Activated CD8-positive, alpha-beta memory T cell treated with anti-CD3 and anti-CD28 coated beads for 4 hours (primary cell): ENCODE results near the gene TBX10.
"Not testable (repeated sequence)": the region's sequence is repeated elsewhere in the genome, so short reads cannot be mapped to it uniquely, and the experiment has no call there.

Experiments
- DNase-seq, 2 donors: peaks; one replicate each; pipeline ENCODE4 v3.0.0-alpha.2; 2020; ENCODE audit warnings: low read depth in 2 of 2

TBX10 gene

DNA sequence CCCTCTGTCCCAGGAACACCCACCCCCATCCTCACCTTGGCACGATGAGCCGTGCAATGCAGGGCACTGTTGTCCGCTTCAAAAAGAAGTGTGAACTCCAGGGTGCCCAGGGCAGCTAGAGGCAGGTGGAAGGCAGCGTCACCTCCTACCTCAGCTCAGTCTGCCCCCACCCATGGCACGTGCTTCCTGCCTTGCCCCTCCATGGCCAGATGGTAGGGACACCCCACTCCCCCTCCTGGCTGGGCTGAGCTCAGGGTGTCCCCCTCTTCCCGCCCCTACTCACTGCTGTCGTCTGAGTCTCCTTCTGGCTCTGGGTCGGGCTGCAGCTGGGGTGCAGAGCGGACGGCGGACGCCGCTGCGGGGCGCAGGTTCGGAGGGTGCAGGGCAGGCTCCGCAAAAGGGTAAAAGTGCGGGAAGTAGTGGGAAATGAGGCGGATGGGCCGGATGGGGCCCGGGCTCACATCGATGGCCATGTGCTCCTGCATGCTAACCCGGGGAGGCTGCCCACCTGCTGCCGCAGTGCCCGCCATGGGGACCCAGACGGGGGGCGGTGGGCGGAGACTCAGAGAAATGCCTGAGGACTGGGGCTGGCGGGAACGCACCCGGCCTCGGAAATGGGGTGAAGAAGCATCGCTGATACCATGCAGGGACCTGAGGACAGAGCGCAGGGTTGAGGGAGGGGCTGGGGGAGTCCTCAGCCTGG is 23.7 kb downstream of the TBX10 start:
- no peak for DNase-seq

DNA sequence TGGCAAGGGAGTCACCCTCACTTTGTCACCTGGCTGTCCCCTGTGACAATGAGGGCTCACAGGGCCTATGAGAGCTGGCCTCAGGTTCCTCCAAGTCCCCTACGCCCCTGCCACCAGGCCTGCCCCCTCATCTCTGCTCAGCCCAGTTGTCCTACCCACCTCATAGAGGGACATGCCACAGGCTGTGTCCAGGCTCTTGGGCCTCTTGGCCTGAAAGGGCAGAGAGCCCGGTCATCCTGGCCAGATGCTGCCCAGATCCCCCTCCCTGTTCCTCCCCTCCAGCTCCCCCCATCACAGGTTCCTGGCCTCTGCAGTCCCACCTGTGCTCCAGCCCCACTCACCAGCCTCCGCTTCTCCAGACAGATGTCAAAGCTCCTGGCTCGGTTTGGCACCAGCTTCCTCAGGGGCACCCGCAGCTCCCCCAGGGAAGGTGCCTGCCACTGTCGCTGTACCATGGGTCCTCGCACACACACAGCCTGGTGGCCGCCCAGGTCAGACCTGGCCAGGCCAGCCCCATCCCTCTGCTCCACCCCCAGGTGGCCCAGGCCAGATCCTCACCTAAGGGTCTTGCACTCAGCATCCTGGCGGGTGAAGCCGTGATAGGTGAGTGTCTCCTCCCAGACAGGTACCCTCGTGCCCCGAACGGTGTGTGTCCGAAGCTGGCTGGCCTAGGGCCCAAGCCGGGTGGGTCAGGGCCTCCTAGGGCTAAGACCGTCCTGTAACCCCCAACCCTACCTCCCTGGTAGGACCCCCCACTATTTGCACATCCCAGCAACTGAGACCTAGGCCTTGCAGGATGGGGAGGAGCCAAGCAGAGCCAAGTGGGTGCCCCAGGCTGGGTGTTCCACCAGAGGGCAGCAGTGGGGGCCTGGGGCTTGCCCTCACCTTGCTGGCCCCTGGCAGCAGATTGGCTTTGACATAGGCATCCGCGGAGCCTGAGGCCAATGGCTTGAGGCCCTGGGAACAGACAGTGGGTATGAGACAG is 24.5 kb downstream of the TBX10 start:
- DNase-seq = no peak

DNA sequence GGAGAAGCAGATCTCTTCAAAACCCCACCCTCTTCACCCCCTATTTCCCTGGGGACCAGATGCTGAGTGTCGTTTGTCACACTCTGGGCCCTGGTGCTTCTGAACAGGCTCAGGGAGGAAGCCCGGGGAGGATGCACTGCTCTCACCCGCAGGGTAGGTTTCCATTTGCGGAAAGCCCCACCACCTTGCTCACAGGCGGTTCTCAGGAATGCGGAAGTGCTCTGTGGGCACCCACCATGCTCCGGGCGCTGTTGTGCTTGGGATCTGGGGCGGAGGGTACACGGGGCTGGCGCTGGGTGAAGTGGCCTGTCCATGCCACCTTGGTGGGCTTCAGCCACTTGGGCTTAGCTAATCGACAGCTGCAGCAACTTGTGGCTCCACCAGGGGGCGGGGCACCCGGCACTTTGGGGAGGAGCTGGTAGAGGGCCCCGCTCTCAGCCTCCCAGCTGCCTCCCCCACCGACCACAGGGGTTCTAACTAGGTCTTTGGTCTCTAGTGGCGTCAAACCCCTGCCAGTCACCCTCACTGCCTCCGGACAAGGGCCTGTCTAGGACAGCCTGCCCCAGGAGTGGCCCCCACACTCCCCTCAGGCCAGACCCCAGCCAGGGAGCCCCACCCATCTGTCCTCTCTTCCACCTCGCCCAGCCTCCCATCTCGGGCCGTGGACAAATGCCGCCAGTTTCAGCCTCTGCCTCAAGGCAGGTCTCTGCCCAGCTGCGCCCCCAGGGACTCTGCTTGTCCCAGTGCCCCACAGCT is 25.4 kb downstream of the TBX10 start:
- DNase-seq = peak; percentile 71 to 76

DNA sequence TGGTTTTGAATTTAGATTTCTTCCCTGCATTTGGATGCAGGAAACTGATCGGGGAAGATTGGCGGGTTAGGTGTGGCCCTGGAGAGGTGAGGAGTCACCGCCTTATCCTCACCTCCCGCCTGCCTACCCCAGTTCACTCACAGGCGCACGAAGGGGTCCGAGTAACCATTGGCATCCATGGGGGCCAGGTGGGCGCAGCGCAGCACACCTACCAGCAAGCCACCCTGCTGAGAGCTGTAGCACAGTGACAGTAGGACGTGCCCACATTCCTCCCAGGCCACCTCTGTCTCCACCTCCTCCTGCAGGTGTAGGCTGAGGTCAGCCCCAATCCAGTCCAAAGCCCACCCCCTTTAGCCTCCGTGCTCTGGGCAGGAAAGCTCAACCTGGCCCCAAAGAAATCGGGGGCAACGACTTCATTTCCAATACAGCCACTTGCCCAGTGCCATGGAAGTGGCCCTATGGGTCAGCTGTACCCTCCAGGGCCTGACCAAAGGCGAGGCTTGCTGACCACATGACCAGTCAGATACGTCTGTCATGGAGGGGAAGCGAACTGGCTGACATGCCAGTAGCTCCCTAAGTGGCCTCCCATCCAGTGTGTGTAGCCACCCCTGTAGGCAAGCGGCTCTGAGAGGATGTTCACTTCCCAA is 26.1 kb downstream of the TBX10 start:
- no peak for DNase-seq

DNA sequence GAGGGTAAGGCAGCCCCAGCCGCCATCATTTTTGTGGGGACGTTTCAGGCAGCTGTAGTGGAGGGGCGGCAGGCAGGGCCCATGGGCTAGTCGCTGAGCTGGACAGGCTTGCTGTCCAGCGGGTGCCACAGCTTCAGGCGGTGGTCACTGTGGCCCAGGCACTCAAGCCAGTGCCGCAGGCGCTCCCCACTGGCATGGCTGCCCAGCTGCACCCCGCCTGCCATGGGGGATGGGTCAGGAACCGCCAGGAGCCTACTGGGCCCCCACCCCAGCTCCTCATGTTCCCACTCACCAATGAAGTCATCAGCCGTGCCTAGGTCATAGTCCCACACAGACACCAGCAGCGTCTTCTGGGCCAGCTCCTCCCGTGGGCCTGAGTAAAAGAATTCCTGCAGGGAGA is 26.8 kb downstream of the TBX10 start:
- DNase-seq = no peak

DNA sequence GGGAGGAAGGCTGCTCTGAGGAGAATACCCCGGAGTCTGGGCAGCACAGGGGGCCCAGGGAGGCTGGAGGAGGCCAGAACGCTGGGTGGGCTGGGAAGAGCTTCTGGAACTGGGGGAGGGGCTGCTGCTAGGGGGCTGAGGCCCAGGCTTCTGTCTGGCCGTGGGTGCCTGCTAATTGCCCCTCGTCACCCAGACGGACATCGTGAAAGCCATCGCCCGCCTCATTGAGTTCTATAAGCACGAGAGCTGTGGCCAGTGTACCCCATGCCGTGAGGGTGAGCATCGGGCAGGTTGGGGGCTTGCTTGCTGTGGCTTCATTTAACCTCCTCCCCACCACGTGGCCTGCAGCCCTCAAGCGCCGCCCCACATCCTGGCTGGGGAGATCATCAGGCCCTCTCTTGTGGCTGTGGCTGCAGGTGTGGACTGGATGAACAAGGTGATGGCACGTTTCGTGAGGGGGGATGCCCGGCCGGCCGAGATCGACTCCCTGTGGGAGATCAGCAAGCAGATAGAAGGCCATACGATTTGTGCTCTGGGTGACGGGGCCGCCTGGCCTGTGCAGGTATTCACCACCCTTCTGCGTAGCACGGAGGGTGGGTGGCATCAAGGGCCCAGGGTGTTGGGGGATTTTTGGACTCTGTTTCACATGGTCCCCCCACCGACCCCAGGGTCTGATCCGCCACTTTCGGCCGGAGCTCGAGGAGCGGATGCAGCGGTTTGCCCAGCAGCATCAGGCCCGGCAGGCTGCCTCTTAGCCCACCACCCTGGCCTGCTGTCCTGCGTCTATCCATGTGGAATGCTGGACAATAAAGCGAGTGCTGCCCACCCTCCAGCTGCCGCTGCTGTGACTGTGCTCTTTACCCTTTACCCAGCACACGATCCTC is 27.6 kb downstream of the TBX10 start:
- no peak for DNase-seq

DNA sequence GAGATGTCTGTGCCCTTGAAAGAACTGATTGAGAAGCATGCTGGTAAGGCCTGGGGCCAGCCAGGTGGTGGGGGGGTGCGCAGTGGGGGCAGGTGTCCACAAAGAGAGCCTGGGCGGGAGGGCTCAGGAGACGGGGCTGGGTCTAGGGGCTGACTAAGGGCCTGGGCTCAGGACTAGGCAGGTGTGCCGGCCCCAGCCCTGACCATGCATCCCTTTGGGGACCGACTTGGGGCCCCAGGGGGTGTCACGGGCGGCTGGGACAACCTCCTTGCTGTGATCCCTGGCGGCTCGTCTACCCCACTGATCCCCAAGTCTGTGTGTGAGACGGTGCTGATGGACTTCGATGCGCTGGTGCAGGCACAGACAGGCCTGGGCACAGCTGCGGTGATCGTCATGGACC is 28.4 kb downstream of the TBX10 start:
- DNase-seq = no peak

DNA sequence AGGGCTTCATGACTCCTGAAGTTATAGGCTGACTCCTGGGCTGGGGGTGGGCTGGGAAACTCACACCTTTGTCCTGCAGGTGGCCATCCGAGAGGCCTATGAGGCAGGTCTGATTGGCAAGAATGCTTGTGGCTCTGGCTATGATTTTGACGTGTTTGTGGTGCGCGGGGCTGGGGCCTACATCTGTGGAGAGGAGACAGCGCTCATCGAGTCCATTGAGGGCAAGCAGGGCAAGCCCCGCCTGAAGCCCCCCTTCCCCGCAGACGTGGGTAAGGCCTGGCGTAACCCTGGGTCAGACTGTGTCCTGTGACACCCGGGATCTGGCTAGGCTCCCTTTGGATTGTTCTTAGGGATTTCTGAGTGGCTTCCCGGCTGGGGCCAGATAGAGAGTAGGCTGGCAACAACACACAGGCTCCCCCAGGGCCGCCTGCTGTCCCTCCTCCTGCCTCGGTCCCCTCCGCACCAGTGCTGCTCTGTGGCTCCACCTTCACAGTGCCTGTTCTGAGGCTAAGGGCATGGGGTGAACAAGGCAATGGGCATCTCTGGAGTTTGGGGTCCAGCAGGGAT is 29.2 kb downstream of the TBX10 start:
- DNase-seq = no peak

DNA sequence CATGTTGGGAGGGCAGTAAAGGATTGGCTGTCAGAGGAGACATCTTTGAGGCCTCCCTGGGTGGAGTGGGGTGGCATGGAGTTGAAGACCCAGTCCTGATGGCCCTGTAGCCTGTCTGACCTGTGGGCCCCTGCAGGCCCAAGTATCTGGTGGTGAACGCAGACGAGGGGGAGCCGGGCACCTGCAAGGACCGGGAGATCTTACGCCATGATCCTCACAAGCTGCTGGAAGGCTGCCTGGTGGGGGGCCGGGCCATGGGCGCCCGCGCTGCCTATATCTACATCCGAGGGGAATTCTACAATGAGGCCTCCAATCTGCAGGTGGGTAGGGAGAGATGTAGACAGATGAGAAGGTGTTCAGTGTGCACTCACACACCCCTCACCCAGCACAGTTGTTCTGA is 30.2 kb downstream of the TBX10 start:
- DNase-seq = no peak

DNA sequence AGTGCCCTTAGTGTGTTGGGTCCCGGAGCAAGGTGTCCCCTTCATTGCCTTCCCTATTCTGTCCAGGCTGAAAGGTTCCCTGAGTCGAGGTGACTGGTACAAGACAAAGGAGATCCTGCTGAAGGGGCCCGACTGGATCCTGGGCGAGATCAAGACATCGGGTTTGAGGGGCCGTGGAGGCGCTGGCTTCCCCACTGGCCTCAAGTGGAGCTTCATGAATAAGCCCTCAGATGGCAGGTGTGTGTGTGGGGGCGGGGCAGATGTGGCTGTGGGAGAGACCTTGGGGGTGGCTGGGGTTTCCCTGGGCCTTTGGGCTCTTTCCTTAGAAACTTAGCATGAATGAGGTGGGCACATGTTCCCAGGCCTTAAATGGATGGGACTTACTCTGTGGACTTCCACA is 31.1 kb downstream of the TBX10 start:
- DNase-seq = no peak

DNA sequence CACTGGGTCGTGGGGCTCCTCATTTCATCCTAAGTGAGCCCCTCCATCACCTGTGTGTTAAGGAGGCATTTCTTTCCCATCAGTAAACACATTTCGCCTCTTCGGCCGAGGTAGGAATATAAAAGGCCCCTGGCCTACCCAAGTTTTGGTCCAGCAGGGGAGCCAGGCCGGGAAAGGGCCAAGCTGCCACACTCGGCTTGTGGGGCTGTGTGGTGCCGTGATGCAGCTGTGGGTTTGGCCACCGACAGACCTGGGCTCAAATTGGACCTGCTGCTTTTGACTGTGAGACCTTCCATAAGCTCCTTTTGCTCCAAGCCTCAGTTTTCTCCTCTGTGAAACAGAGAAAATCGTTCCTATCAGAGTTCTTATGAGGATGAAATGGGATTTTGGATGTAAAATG is 32.1 kb downstream of the TBX10 start:
- DNase-seq = no peak

DNA sequence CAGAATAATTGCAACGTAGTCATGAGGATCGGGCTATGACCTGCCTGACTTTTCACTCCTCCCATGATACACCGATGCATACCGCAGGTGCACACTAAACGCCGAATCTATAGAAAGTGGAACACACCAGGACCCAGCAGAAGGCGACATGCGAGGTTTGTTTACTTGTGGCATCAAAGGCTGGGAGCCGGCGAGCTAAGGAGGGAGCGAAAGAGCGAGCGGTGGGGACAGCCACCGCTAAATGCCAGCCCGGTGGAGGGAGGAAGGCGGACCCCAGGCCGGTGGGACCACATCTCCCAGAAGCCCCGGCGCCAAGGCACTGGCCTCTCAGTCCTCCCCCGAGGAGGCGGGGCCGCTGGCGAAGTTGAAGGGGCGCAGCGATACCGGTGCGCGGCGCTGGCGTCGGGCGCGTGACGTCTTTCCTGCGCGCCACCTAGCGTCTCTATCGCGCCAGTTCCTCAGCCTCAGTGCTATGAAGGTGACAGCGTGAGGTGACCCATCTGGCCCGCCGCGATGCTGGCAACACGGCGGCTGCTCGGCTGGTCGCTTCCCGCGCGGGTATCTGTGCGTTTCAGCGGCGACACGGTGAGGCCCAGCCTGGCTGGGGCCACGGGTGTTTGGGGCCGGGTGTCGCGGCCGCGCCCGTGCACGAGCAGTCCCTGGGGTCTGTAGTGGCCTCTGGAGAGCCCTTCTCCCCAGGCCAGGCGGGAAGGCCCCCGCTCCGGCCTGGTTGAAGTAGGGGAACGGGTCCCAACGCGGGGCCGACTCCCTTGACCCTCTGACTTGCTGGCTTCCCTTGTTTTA is 32.9 kb downstream of the TBX10 start, which contains the start of gene NDUFV1:
Gene NDUFV1, plus strand, starts transcription at position 445 of the 804 bp plus-strand sequence. Its CDS starts 69 bp downstream, at position 514.
- DNase-seq = peak; percentile 90 to 93

DNA sequence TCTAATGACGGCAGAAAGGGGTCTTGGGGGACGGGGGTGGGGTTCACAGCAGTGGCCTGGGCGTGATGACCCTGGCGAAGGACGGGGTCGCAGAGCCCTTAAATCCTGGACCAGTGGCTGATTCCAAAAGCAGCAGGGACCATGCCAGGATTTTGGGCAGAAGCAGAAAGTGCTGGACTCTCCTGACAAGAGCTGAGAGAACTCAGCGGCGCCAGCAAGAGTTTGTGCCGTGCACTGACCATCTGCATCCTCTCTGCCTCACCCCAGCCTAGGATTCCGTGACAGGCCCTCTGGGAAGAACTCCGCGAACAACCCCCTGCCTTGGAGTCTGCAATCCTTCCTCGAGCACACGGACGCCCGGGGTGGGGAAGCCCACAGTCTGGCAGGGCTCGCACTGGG is 33.5 kb downstream of the TBX10 start:
- DNase-seq = no peak

DNA sequence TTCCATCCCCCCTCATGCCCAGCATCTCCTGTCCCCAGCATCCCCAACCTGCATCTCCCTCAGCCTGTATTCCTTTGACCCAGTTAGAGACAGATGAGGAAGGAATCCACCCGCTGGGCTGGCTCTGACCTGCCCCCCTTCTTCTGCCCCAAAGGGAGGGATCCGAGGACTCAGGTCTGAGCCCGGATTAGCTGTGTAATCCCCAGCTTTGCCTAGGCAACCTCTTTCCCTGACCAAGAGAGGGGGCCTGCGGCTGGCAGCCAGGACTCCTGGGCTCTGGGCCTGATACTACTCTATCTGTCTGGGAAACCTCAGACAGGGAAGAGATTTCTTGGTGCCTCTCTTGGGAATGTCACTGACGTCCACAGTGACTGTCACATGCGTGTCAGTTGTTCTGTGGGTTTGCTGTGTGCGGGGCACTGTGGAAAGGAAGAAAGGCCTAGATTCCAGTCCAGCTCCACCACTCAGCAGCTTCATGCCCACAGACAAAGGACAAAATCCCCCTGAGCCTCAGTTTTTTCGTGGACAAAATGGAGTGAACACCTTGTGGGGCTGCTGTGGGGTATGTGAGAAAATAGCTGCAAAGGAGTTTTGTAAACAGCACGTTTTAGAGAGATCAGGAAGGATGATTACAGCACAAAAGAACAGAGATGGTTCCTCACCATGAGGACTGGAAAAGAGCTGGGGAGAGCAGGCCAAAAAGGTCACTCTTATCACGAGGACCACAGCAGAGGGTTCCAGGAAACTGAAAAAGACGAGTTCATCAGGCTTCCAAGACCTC is 34.1 kb downstream of the TBX10 start:
- no peak for DNase-seq

DNA sequence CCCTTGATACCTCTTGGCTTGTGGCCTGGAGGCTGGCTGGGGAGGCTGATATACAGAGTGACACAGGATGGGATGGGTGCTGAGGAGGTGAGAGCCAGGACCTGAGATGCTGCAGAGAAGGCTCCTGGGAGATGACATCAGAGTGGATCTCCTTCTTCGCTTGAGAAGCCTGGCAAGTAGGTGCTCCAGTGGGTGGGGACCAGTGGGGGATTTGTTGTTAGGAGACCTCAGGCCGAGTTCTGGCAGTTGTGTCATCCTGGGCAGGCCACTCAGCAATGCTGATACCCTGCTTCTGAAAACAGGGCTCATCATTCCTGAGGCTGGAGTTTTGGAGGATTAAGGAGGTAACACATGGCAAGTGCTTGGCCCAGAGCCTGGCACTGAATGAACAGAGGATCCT is 34.7 kb downstream of the TBX10 start:
- DNase-seq = no peak

DNA sequence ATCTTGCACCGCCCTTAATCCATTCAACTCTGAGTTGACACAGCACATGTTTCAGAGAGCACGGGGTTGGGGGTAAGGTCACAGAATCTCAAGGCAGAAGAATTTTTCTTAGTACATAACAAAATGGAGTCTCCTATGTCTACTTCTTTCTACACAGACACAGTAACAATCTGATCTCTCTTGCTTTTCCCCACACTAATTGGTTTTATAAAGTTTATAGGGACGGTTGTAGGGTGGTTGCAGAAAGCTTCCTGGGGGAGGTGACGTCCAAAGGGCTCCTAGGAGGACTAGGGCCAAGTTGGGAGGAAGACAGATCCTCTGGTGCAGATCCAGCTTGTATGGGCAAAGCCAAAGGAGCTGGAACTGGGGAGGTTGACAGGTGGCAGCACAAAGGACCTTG is 35.4 kb downstream of the TBX10 start:
- DNase-seq = not testable (repeated sequence)

DNA sequence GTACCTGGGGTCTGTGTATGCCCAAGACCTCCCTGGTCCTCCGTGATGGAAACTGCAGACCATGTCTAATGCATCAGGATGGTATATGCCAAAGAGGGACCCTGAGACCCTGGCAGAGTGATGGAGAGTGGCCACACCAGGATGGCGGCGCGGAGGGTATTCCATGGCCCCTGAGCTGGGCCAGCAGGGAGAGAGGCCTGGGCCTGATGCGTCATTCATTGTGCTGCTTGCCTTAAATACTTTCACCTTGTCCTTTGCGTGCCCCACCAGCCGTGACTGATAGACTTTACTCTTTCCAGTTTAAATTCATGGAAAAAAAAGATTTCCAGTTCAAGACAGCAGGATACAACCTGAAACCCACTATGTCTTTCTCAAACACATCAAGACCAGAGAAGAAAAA is 38.5 kb downstream of the TBX10 start:
- DNase-seq = no peak

DNA sequence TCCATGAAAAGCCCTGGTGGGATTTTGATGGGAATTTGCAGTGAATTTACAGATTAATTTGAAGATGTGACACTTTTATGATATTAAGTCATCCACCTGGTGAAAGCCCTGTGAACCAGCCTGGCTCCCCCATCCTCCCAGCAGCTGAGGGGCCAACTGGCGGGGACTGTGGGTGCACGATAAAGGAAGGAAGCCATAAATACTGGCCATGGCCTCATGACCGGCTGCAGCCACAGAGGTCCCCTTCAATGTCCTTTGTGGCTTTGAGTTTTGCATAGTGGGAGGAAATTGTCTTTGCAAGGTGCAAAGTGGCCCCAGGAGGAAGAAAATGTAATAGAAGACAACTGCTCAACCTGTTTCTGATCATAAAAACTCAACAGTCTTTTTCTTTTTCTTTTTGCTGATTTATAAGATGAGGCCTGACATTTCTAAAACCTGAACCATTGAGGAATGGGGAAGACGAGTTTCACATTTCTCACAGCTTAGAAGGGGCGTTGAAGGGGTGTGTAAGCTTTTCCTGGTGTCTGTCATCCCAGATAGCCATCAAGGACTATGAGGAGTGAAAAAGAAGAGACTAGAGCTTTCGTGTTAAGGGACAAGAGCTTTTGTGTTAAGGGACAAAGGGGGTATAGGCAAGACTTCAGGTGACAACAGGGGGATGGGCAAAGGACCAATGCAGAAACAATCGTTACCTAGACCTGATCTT is 39.1 kb downstream of the TBX10 start:
- no peak for DNase-seq
